PC-9 (cell line): Measurements from ENCODE around the gene ULK3. TPM values are rescaled to one million over a fixed set of nuclear protein-coding genes. Genes with fewer than 3 reads are reported as not detected.

Experiments
- BruUV-seq: library from RNA; stranded (reverse); fragments of 400-500 nt; replicated peaks from 2 replicates; lab custom pipeline; 2021; lab: Mats Ljungman, UMichigan
- CTCF ChIA-PET: fragments of 300-600 bp; sonication (Branson Sonifier 250); formaldehyde crosslinking; loops from one replicate; lab custom pipeline; 2022; ENCODE audit warnings: antibody characterized with exemption; lab: Charles Lee
- POLR2A ChIA-PET: fragments of 300-600 bp; sonication (Branson Sonifier 250); formaldehyde crosslinking; loops from one replicate; lab custom pipeline; 2022; ENCODE audit warnings: antibody characterized with exemption; ENCODE audit not compliant: unreplicated experiment; lab: Charles Lee
- DNase-seq, 2 experiments: peaks; one replicate each; pipeline versions ENCODE4 v3.0.0 to v3.0.0-alpha.2; 2015 to 2022; ENCODE audit warnings: mixed read lengths in 1 of 2
- H2AFZ ChIP-seq: fragments of 200-600 bp; sonication (generic); 2 replicates; pipeline ENCODE4 v1.8.1; 2017; ENCODE audit warnings: antibody characterized with exemption
- H3F3A ChIP-seq: fragments of 200-600 bp; sonication (generic); 2 replicates; pipeline ENCODE4 v1.8.1; 2017; ENCODE audit warnings: antibody characterized with exemption, mild to moderate bottlenecking, low read depth; ENCODE audit not compliant: insufficient read depth
- H3K27ac ChIP-seq: fragments of 200-600 bp; sonication (generic); 2 replicates; pipeline ENCODE4 v1.6.1; 2016; ENCODE audit warnings: mixed run types
- H3K27me3 ChIP-seq: fragments of 200-600 bp; sonication (generic); 2 replicates; pipeline ENCODE4 v1.6.1; 2016; ENCODE audit warnings: low read depth, mixed run types; ENCODE audit not compliant: insufficient read depth
- H3K36me3 ChIP-seq: fragments of 200-600 bp; sonication (generic); 2 replicates; pipeline ENCODE4 v1.6.1; 2016; ENCODE audit warnings: low read depth, mixed run types
- H3K4me1 ChIP-seq: fragments of 200-600 bp; sonication (generic); replicated peaks from 2 replicates; pipeline ENCODE4 v1.6.1; 2016; ENCODE audit warnings: mixed run types; ENCODE audit not compliant: insufficient read depth
- H3K4me2 ChIP-seq: fragments of 200-600 bp; sonication (generic); 2 replicates; pipeline ENCODE4 v1.6.1; 2017; ENCODE audit warnings: mixed run types
- H3K4me3 ChIP-seq: fragments of 200-600 bp; sonication (generic); 2 replicates; pipeline ENCODE4 v1.6.1; 2016; ENCODE audit warnings: mixed run types
- H3K79me2 ChIP-seq: fragments of 200-600 bp; sonication (generic); 2 replicates; pipeline ENCODE4 v1.6.1; 2017; ENCODE audit warnings: low read depth, mixed run types
- H3K9me2 ChIP-seq: fragments of 200-600 bp; sonication (generic); 2 replicates; pipeline ENCODE4 v1.8.1; 2017; ENCODE audit warnings: mild to moderate bottlenecking; ENCODE audit not compliant: insufficient read depth
- H3K9me3 ChIP-seq: fragments of 200-600 bp; sonication (generic); 2 replicates; pipeline ENCODE4 v1.8.1; 2016; ENCODE audit warnings: low read depth; ENCODE audit not compliant: insufficient read depth
- H4K20me1 ChIP-seq: fragments of 200-600 bp; sonication (generic); 2 replicates; pipeline ENCODE4 v1.8.1; 2017; ENCODE audit not compliant: insufficient read depth
- CTCF ChIP-seq: fragments of 200-600 bp; sonication (generic); conservative IDR thresholded peaks from 2 replicates; pipeline ENCODE4 v1.6.1; 2017; ENCODE audit warnings: mixed run types, antibody characterized with exemption, mild to moderate bottlenecking, moderate library complexity
- EZH2 ChIP-seq: fragments of 200-600 bp; sonication (generic); IDR thresholded peaks from 2 replicates; pipeline ENCODE4 v1.8.0; 2017; ENCODE audit warnings: antibody characterized with exemption, low read depth
- intact Hi-C: fragments of 100-400 bp; cut with micrococcal nuclease; formaldehyde crosslinking; loops from one replicate; pipeline ENCODE4 v1.10.0; 2022; ENCODE audit not compliant: unreplicated experiment
- total RNA-seq: library from RNA; stranded (reverse); gene quantifications from 2 replicates; pipeline ENCODE4 v1.2.3, GENCODE V29; 2021

The ULK3 gene
- total RNA-seq, 1 experiment from 2014 or later, result 30.2 TPM

DNA sequence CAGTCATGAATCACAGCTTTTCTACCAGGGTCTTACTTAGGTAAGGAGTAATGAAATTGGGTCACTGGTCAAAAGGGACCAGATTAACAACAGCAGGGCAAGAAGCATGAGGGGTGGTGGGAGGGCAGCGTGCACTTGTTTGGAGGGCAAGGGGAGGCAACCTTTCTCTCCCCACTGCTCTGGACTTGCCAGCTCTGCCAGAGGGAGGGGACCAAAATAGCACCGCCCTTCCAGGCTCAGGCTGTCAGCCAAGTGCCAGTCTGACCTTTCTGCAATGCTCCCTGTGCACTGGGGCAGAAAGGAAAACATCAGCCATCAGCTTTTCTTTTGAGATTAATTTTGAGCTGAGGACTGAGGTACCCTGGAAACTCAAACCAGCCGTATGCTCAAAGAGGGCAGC lies 4.5 kb upstream of the ULK3 start:
- DNase-seq, result no peak
- Histone ChIP-seq H4K20me1 (no peaks in the 10 kb centered on the region), H3K4me2 (no peak overlapping the region), H3K27ac (no peak overlapping the region), H3F3A (peaks cover 23% of the 10 kb centered on the region; the same call in 1 of the 2 replicates), H3K9me3 (no peaks in the 10 kb centered on the region), H3K4me1 (peaks cover 5% of the 10 kb centered on the region; the same call in 1 of the 2 replicates), H3K27me3 (no peaks in the 10 kb centered on the region), H3K4me3 (no peak overlapping the region), H3K9me2 (no peaks in the 10 kb centered on the region), H2AFZ (no peak overlapping the region), H3K36me3 (no peaks in the 10 kb centered on the region; the same call in 1 of the 2 replicates), H3K79me2 (no peaks in the 10 kb centered on the region)
- no peak for TF ChIP-seq CTCF
- no peak for TF ChIP-seq EZH2
- intact Hi-C loops, result no loop called here
- ChIA-PET CTCF (no interaction called here), POLR2A (interaction anchor here (0.6 kb wide), 1 partner anchor 9 kb away, joined by 3 read pairs; no protein-coding TSS in a partner anchor)
- no TSS peak for BruUV-seq

DNA sequence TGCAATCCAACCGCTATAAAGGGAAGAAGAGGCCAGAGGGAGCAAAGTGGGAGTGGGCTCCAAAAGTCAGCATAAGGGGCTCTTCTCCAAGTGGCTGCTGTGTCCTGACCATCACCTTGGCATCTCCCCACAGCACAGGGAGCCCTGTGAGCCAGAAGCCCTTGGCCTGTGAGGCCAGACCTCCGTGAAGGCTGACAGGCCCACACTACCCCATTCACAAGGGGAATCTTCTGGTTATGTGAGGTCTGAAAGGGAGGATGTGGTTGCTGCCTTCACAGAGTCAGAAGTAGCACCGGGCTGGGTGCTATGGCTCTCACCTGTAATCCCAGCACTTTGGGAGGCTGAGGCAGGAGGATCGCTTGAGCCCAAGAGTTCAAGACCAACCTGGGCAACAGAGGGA lies 2.6 kb upstream of the ULK3 start:
- DNase-seq, result no peak
- H3K9me3 ChIP-seq, result no peaks in the 10 kb centered on the region
- POLR2A ChIA-PET, result no interaction called here

GRCh38 chr15:74845208-74845568 lies 2.2 kb upstream of the ULK3 start:
- Histone ChIP-seq H3K4me2 (no peak overlapping the region), H4K20me1 (no peaks in the 10 kb centered on the region), H3K27ac (no peak overlapping the region), H3K4me3 (no peak overlapping the region), H3F3A (peaks cover 23% of the 10 kb centered on the region; the same call in 1 of the 2 replicates), H3K27me3 (no peaks in the 10 kb centered on the region), H2AFZ (no peak overlapping the region), H3K9me3 (no peaks in the 10 kb centered on the region), H3K79me2 (no peaks in the 10 kb centered on the region), H3K36me3 (no peaks in the 10 kb centered on the region; the same call in 1 of the 2 replicates), H3K9me2 (no peaks in the 10 kb centered on the region), H3K4me1 (peaks cover 11% of the 10 kb centered on the region)
- POLR2A ChIA-PET, result no interaction called here
- intact Hi-C loops, result no loop called here
- DNase-seq, result no peak
- TF ChIP-seq CTCF (no peak), EZH2 (no peak)
- CTCF ChIA-PET, result interaction anchor here (0.5 to 1.2 kb wide), 2 partner anchors 56 to 107 kb away, joined by 3 to 6 read pairs; no protein-coding TSS in a partner anchor
- BruUV-seq, result no TSS peak

More for the DNA sequence above, 2.6 kb upstream of the ULK3 start:
- Histone ChIP-seq H3F3A (peaks cover 23% of the 10 kb centered on the region; the same call in 1 of the 2 replicates), H3K4me2 (no peak overlapping the region), H3K79me2 (no peaks in the 10 kb centered on the region), H3K4me3 (no peak overlapping the region), H3K9me2 (no peaks in the 10 kb centered on the region), H3K4me1 (peaks cover 11% of the 10 kb centered on the region), H3K36me3 (no peaks in the 10 kb centered on the region; the same call in 1 of the 2 replicates), H3K27me3 (no peaks in the 10 kb centered on the region), H4K20me1 (no peaks in the 10 kb centered on the region), H2AFZ (no peak overlapping the region), H3K27ac (no peak overlapping the region)
- TF ChIP-seq CTCF, result no peak
- TF ChIP-seq EZH2, result no peak
- no TSS peak for BruUV-seq
- intact Hi-C loops, result no loop called here
- CTCF ChIA-PET, result interaction anchor here (1.2 kb wide), 1 partner anchor 56 kb away, joined by 6 read pairs; no protein-coding TSS in a partner anchor
